Uterus (tissue), 2 donors: Measurements from ENCODE around the gene WASF1.

Source experiments
- CTCF ChIP-seq, 4 experiments: fragments of 200-600 bp in 2 of 4; fragments of 450-650 bp in 2 of 4; sonication (generic) in 2 of 4; IDR thresholded peaks; one replicate each; pipeline ENCODE4 v1.5.1; 2016 to 2019; ENCODE audit warnings: antibody characterized with exemption in 4 of 4, mild to moderate bottlenecking in 2 of 4, moderate library complexity in 1 of 4
- POLR2A ChIP-seq, 2 donors: fragments of 450-650 bp; IDR thresholded peaks; one replicate each; pipeline ENCODE4 v1.6.1; 2016; ENCODE audit warnings: antibody characterized with exemption in 2 of 2, mild to moderate bottlenecking in 1 of 2, moderate library complexity in 1 of 2

GRCh38 chr6:110173506-110174132 is 5.9 kb downstream of the WASF1 start:
- TF ChIP-seq CTCF (IDR thresholded peaks at IDR 0.05), result no peak
- TF ChIP-seq POLR2A (IDR thresholded peaks at IDR 0.05), result no peak
